Measurements from ENCODE around the gene CHEK2. TPM values are rescaled to one million over a fixed set of nuclear protein-coding genes. Genes with fewer than 3 reads are reported as not detected.

The CHEK2 gene
- total RNA-seq, 1 experiment from 2014 or later: 61.1 TPM

- Histone ChIP-seq H3T11ph (ENCODE audit: low read length) (no peak overlapping the region), H3K4me2 (ENCODE audit: insufficient read depth, insufficient read length, low read length) (no peak overlapping the region), H4K8ac (replicated peaks; ENCODE audit: insufficient read length, low read depth, low read length) (no peak overlapping the region), H3K9ac (ENCODE audit: extremely low read depth, insufficient read length, low read length) (no peak overlapping the region), H3K4me1 (ENCODE audit: insufficient read depth, low read length) (no peaks in the 10 kb centered on the region), H3K14ac (ENCODE audit: insufficient read depth, low read length) (no peak overlapping the region), H2AK5ac (ENCODE audit: insufficient read length, low read length) (no peak overlapping the region), H2BK5ac (ENCODE audit: insufficient read length, low read length) (no peak overlapping the region), H3K79me2 (ENCODE audit: insufficient read depth, low read length) (no peaks in the 10 kb centered on the region; the same call in 1 of the 2 replicates), H2BK15ac (ENCODE audit: low read depth, low read length) (no peak overlapping the region), H3K4ac (ENCODE audit: low read depth, low read length) (no peak overlapping the region), H4K20me1 (ENCODE audit: control insufficient read depth, insufficient read depth, insufficient read length) (no peaks in the 10 kb centered on the region), H3K23ac (ENCODE audit: insufficient read length, low read depth, low read length) (no peak overlapping the region), H3K9me3 (ENCODE audit: control insufficient read depth, low read depth, low read length) (no peaks in the 10 kb centered on the region), H2BK12ac (ENCODE audit: insufficient read length, low read depth, low read length) (no peak overlapping the region), H4K91ac (ENCODE audit: insufficient read length, low read depth, low read length) (no peak overlapping the region), H2AFZ (ENCODE audit: low read length) (no peak overlapping the region), H3K23me2 (ENCODE audit: insufficient read length, low read depth, low read length, poor library complexity, severe bottlenecking) (no peaks in the 10 kb centered on the region), H3K27me3 (ENCODE audit: insufficient read depth, low read length) (no peaks in the 10 kb centered on the region), H2BK20ac (ENCODE audit: low read depth, low read length, poor library complexity, severe bottlenecking) (no peak overlapping the region), H2BK120ac (ENCODE audit: low read depth, low read length, poor library complexity, severe bottlenecking) (no peak overlapping the region), H3K56ac (ENCODE audit: insufficient read length, low read depth, low read length) (no peak overlapping the region), H3K27ac (ENCODE audit: insufficient read length, low read depth, low read length) (no peak overlapping the region), H4K5ac (ENCODE audit: insufficient read length, low read depth, low read length) (no peak overlapping the region), H3K79me1 (ENCODE audit: insufficient read depth, low read depth, low read length, poor library complexity, severe bottlenecking) (peaks cover 12% of the 10 kb centered on the region), H3K18ac (ENCODE audit: insufficient read length, low read depth, low read length) (no peak overlapping the region)
- Mint-ChIP-seq H3K9me3 (no peaks in the 10 kb centered on the region), H3K36me3 (ENCODE audit: insufficient read depth in 1 of 3, low read depth in 3 of 3) (peaks cover 28 to 70% (median 62%) of the 10 kb centered on the region in 3 experiments; a peak in 6 of 7 replicates), H3K27me3 (ENCODE audit: low read depth) (no peaks in the 10 kb centered on the region), H3K27ac (no peak overlapping the region), H3K4me1 (peaks cover under 1% of the 10 kb centered on the region in 2 experiments; a peak in 1 of 4 replicates), H3K4me3 (no peak overlapping the region)
- TF ChIP-seq CTCF (conservative IDR thresholded peaks at IDR 0.05): no peak
- no peak for DNase-seq
- no CpG with 5 or more reads among the region's 5 CpGs for WGBS (ENCODE audit: extremely low coverage, insufficient read length, low lambda C conversion rate)
These were observed 38.2 kb upstream of the CHEK2 start for GRCh38 chr22:28779833-28780232.

All from H9 (cell line).